ENCODE data around the gene TIGD1. TPM values are rescaled to one million over a fixed set of nuclear protein-coding genes. Genes with fewer than 3 reads are reported as not detected.

TIGD1 gene
- total and polyA plus RNA-seq, 2 of the 13 experiments (the other 11 are each of a cell fraction or from before 2014, with no cell fraction given) = 3.5 to 9.5 TPM

DNA sequence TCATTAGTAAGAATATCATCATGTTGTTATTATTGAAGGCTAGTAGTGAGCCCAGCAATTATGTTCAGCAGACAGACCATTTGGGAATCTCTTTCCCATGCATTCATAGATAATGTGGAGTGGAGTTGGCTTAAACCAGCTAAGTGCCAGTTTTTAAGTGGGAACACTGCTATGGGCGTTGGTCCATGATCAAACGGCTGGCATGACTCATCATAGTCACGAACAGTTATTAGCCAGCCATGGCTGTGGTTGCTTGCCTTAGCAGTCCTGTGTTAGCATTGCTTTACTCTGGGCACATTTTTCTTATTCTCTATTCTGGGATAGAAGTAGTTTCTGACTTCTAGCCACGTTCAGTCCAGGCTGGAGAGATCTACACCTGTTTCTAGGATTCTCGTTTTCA, 17.8 kb upstream of the TIGD1 start (continued):
- TF ChIP-seq ZNF768 (CRISPR knock-in tag; IDR thresholded peaks at IDR 0.05) = no peak
- TF ChIP-seq, protein P1, sequence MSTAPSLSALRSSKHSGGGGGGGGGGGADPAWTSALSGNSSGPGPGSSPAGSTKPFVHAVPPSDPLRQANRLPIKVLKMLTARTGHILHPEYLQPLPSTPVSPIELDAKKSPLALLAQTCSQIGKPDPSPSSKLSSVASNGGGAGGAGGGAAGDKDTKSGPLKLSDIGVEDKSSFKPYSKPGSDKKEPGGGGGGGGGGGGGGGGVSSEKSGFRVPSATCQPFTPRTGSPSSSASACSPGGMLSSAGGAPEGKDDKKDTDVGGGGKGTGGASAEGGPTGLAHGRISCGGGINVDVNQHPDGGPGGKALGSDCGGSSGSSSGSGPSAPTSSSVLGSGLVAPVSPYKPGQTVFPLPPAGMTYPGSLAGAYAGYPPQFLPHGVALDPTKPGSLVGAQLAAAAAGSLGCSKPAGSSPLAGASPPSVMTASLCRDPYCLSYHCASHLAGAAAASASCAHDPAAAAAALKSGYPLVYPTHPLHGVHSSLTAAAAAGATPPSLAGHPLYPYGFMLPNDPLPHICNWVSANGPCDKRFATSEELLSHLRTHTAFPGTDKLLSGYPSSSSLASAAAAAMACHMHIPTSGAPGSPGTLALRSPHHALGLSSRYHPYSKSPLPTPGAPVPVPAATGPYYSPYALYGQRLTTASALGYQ (CRISPR knock-in tag; IDR thresholded peaks at IDR 0.05) = no peak
- no peak for TF ChIP-seq ZNF724P (CRISPR knock-in tag; IDR thresholded peaks at IDR 0.05; ENCODE audit: borderline replicate concordance)
- TF ChIP-seq ATF7-NPFF (CRISPR knock-in tag; IDR thresholded peaks at IDR 0.05; ENCODE audit: low read depth) = no peak
- no peak for TF ChIP-seq SIX4 (CRISPR knock-in tag; IDR thresholded peaks at IDR 0.05)
- no peak for TF ChIP-seq ZNF136 (CRISPR knock-in tag; IDR thresholded peaks at IDR 0.05; ENCODE audit: low read depth)
- TF ChIP-seq ZNF775 (CRISPR knock-in tag; IDR thresholded peaks at IDR 0.05; ENCODE audit: borderline replicate concordance) = no peak
- TF ChIP-seq ZNF281 (CRISPR knock-in tag; IDR thresholded peaks at IDR 0.05; ENCODE audit: borderline replicate concordance) = no peak
- TF ChIP-seq ZNF709 (CRISPR knock-in tag; IDR thresholded peaks at IDR 0.05) = no peak
- no peak for TF ChIP-seq ATF1 (CRISPR knock-in tag; IDR thresholded peaks at IDR 0.05)
- TF ChIP-seq TAF15 (IDR thresholded peaks at IDR 0.05; ENCODE audit: low read depth, low read length, poor library complexity, severe bottlenecking) = no peak
- no peak for TF ChIP-seq CC2D1A (CRISPR knock-in tag; IDR thresholded peaks at IDR 0.05)
